Naive thymus-derived CD4-positive, alpha-beta T cell (primary cell): ENCODE data around the gene ADH6. TPM values are rescaled to one million over a fixed set of nuclear protein-coding genes. Genes with fewer than 3 reads are reported as not detected.
"Not testable (repeated sequence)": the region's sequence is repeated elsewhere in the genome, so short reads cannot be mapped to it uniquely, and the experiment has no call there.

Experiments
- ATAC-seq: fragments of 150-1000 bp; cut with Tn5 transposase; 2 replicates; pipeline ENCODE4 v1.10.0; 2021; ENCODE audit warnings: mild to moderate bottlenecking, moderate library complexity
- CTCF ChIA-PET: fragments of 350-600 bp; sonication (Branson Sonifier 250); formaldehyde crosslinking; loops from one replicate; lab custom pipeline; 2021; ENCODE audit warnings: antibody characterized with exemption; lab: Charles Lee
- POLR2A ChIA-PET: fragments of 350-600 bp; sonication (Branson Sonifier 250); formaldehyde crosslinking; loops from one replicate; lab custom pipeline; 2021; ENCODE audit warnings: antibody characterized with exemption, inconsistent platforms; lab: Charles Lee
- DNase-seq, 9 donors: peaks; one replicate each; pipeline versions ENCODE4 v3.0.0 to v3.0.0-alpha.2; 2020 to 2022; ENCODE audit warnings: mixed read lengths in 1 of 9
- H3K27ac ChIP-seq: one replicate; pipeline ENCODE4 v1.7.0; 2013; ENCODE audit warnings: mild to moderate bottlenecking, low read depth, low read length, moderate library complexity
- H3K27me3 ChIP-seq, 2 donors: one replicate each; pipeline ENCODE4 v1.7.0; 2013; ENCODE audit warnings: low read length in 2 of 2, mild to moderate bottlenecking in 2 of 2, moderate library complexity in 2 of 2; ENCODE audit not compliant: control insufficient read depth in 2 of 2, insufficient read depth in 2 of 2
- H3K36me3 ChIP-seq, 3 experiments: 1 replicate in 2 of 3; 2 replicates in 1 of 3; pipeline ENCODE4 v1.7.0; 2013; ENCODE audit warnings: low read length in 3 of 3, mild to moderate bottlenecking in 3 of 3, moderate library complexity in 1 of 3; ENCODE audit not compliant: insufficient read depth in 3 of 3, control insufficient read depth in 2 of 3
- H3K4me1 ChIP-seq, 2 donors: one replicate each; pipeline ENCODE4 v1.7.0; 2013; ENCODE audit warnings: low read length in 2 of 2, mild to moderate bottlenecking in 2 of 2, moderate library complexity in 1 of 2; ENCODE audit not compliant: control insufficient read depth in 2 of 2, insufficient read depth in 2 of 2
- H3K4me3 ChIP-seq: 2 replicates; pipeline ENCODE4 v1.7.0; 2013; ENCODE audit warnings: mild to moderate bottlenecking, low read length
- H3K9me3 ChIP-seq, 3 experiments: 1 replicate in 2 of 3; 2 replicates in 1 of 3; pipeline ENCODE4 v1.7.0; 2013; ENCODE audit warnings: low read length in 3 of 3; ENCODE audit not compliant: control insufficient read depth in 2 of 3
- H3K27ac Mint-ChIP-seq, 9 donors: one replicate each; pipeline ENCODE4 v1.8.0; 2020 to 2022; ENCODE audit warnings: mixed read lengths in 9 of 9, mild to moderate bottlenecking in 8 of 9, moderate library complexity in 5 of 9, inconsistent platforms in 2 of 9
- H3K27me3 Mint-ChIP-seq, 5 donors: one replicate each; pipeline ENCODE4 v1.8.0; 2021 to 2022; ENCODE audit warnings: mixed read lengths in 5 of 5, mild to moderate bottlenecking in 1 of 5
- H3K36me3 Mint-ChIP-seq, 5 donors: one replicate each; pipeline ENCODE4 v1.8.0; 2020 to 2022; ENCODE audit warnings: mixed read lengths in 5 of 5, mild to moderate bottlenecking in 3 of 5, inconsistent platforms in 1 of 5
- H3K4me1 Mint-ChIP-seq, 7 donors: one replicate each; pipeline ENCODE4 v1.8.0; 2020 to 2022; ENCODE audit warnings: mixed read lengths in 7 of 7, mild to moderate bottlenecking in 3 of 7, inconsistent platforms in 1 of 7
- H3K4me3 Mint-ChIP-seq, 10 donors: one replicate each; pipeline ENCODE4 v1.8.0; 2020 to 2022; ENCODE audit warnings: mild to moderate bottlenecking in 10 of 10, mixed read lengths in 10 of 10, moderate library complexity in 6 of 10, inconsistent platforms in 2 of 10
- H3K9me3 Mint-ChIP-seq, 11 donors: one replicate each; pipeline ENCODE4 v1.8.0; 2020 to 2022; ENCODE audit warnings: mixed read lengths in 11 of 11, mild to moderate bottlenecking in 4 of 11, inconsistent platforms in 1 of 11, moderate library complexity in 1 of 11
- intact Hi-C, 2 donors: fragments of 100-400 bp; cut with micrococcal nuclease; formaldehyde crosslinking; loops; one replicate each; pipeline ENCODE4 v1.15.1; 2023
- polyA plus RNA-seq, 2 donors: library from polyadenylated mRNA; unstranded; fragments of 300-500 nt; fragmentation: Illumina TruSeq; gene quantifications; one replicate each; pipeline ENCODE4 v1.2.3, GENCODE V29; 2021
- total RNA-seq, 6 experiments: library from RNA in 5 of 6; stranded (reverse) in 5 of 6; gene quantifications; 1 replicate in 5 of 6; 2 replicates in 1 of 6; pipeline ENCODE4 v1.2.3 and lab custom pipeline; 2021 to 2026

ADH6 gene
- total and polyA plus RNA-seq, 7 experiments from 2014 or later, result not detected

- ATAC-seq, H3K4me3 ChIP-seq, H3K36me3 Mint-ChIP-seq, intact Hi-C loops, CTCF ChIA-PET, DNase-seq, H3K4me1 Mint-ChIP-seq, H3K36me3 ChIP-seq, H3K4me3 Mint-ChIP-seq, POLR2A ChIA-PET, H3K27ac ChIP-seq, H3K27ac Mint-ChIP-seq, H3K9me3 ChIP-seq, H3K4me1 ChIP-seq, H3K27me3 ChIP-seq, H3K27me3 Mint-ChIP-seq: not testable (repeated sequence)
- peaks cover 7 to 49% (median 18%) of the 10 kb centered on the region in 11 donors for H3K9me3 Mint-ChIP-seq
Measured at GRCh38 chr4:99228706-99229105, 9.7 kb upstream of the ADH6 start.

GRCh38 chr4:99227646-99228045, 8.6 kb upstream of the ADH6 start:
- H3K9me3 Mint-ChIP-seq, result peaks cover 8 to 52% (median 20%) of the 10 kb centered on the region in 11 donors
- H3K27me3 ChIP-seq, H3K9me3 ChIP-seq, CTCF ChIA-PET, H3K4me1 ChIP-seq, H3K4me1 Mint-ChIP-seq, H3K27ac ChIP-seq, POLR2A ChIA-PET, DNase-seq, ATAC-seq, intact Hi-C loops, H3K27ac Mint-ChIP-seq, H3K36me3 ChIP-seq, H3K27me3 Mint-ChIP-seq, H3K36me3 Mint-ChIP-seq, H3K4me3 ChIP-seq, H3K4me3 Mint-ChIP-seq: not testable (repeated sequence)

GRCh38 chr4:99221980-99222379, 2.9 kb upstream of the ADH6 start:
- no peak for DNase-seq
- Mint-ChIP-seq H3K36me3 (peaks cover 0 to 4% (median 3%) of the 10 kb centered on the region in 5 donors), H3K4me3 (no peak overlapping the region), H3K9me3 (peaks cover 4 to 22% (median 6%) of the 10 kb centered on the region in 11 donors), H3K27ac (no peak overlapping the region), H3K27me3 (no peaks in the 10 kb centered on the region), H3K4me1 (no peaks in the 10 kb centered on the region)
- Histone ChIP-seq H3K4me1 (no peaks in the 10 kb centered on the region), H3K9me3 (no peaks in the 10 kb centered on the region), H3K36me3 (no peaks in the 10 kb centered on the region), H3K27me3 (no peaks in the 10 kb centered on the region), H3K27ac (no peak overlapping the region), H3K4me3 (no peak overlapping the region)
- no peak for ATAC-seq
- ChIA-PET CTCF (no interaction called here), POLR2A (no interaction called here)
- intact Hi-C loops, result no loop called here

- DNase-seq (no peak), ATAC-seq (no peak)
- H3K27ac Mint-ChIP-seq, result no peak overlapping the region
- H3K4me1 ChIP-seq, result no peaks in the 10 kb centered on the region
- H3K36me3 Mint-ChIP-seq, result peaks cover 0 to 4% (median 0%) of the 10 kb centered on the region in 5 donors
- no peaks in the 10 kb centered on the region for H3K4me1 Mint-ChIP-seq
- no peak overlapping the region for H3K27ac ChIP-seq
- H3K4me3 Mint-ChIP-seq, result no peak overlapping the region
- ChIA-PET CTCF (interaction anchor here (0.6 kb wide), 1 partner anchor 305 kb away, joined by 3 read pairs; no protein-coding TSS in a partner anchor), POLR2A (no interaction called here)
- H3K27me3 Mint-ChIP-seq, result no peaks in the 10 kb centered on the region
- H3K27me3 ChIP-seq, result no peaks in the 10 kb centered on the region
- no peaks in the 10 kb centered on the region for H3K9me3 ChIP-seq
- intact Hi-C loops, result no loop called here
- no peak overlapping the region for H3K4me3 ChIP-seq
- no peaks in the 10 kb centered on the region for H3K36me3 ChIP-seq
- H3K9me3 Mint-ChIP-seq, result peaks cover 0 to 19% (median 5%) of the 10 kb centered on the region in 11 donors
Measured at GRCh38 chr4:99219479-99219878, 433 bp upstream of the ADH6 start.

- no peak overlapping the region for H3K4me3 Mint-ChIP-seq
- Histone ChIP-seq H3K4me3 (no peak overlapping the region), H3K4me1 (no peaks in the 10 kb centered on the region), H3K36me3 (no peaks in the 10 kb centered on the region), H3K9me3 (no peaks in the 10 kb centered on the region), H3K27me3 (no peaks in the 10 kb centered on the region), H3K27ac (no peak overlapping the region)
- ChIA-PET POLR2A (no interaction called here), CTCF (no interaction called here)
- H3K9me3 Mint-ChIP-seq, result peaks cover 0 to 16% (median 3%) of the 10 kb centered on the region in 11 donors
- H3K4me1 Mint-ChIP-seq, result no peaks in the 10 kb centered on the region
- H3K27ac Mint-ChIP-seq, result no peak overlapping the region
- ATAC-seq, result no peak
- H3K36me3 Mint-ChIP-seq, result peaks cover 0 to 4% (median 0%) of the 10 kb centered on the region in 5 donors
- H3K27me3 Mint-ChIP-seq, result no peaks in the 10 kb centered on the region
- no peak for DNase-seq
- intact Hi-C loops, result no loop called here
Measured at GRCh38 chr4:99215521-99215920, 3.5 kb downstream of the ADH6 start.

GRCh38 chr4:99210789-99211188, 8.3 kb downstream of the ADH6 start:
- H3K9me3 Mint-ChIP-seq, result no peaks in the 10 kb centered on the region
- no peaks in the 10 kb centered on the region for H3K36me3 ChIP-seq
- DNase-seq (no peak), ATAC-seq (no peak)
- H3K9me3 ChIP-seq, result no peaks in the 10 kb centered on the region
- H3K27me3 ChIP-seq, result no peaks in the 10 kb centered on the region
- POLR2A ChIA-PET, result no interaction called here
- no peak overlapping the region for H3K27ac Mint-ChIP-seq
- no peak overlapping the region for H3K4me3 Mint-ChIP-seq
- H3K4me1 Mint-ChIP-seq, result no peaks in the 10 kb centered on the region
- H3K4me1 ChIP-seq, result no peaks in the 10 kb centered on the region
- H3K36me3 Mint-ChIP-seq, result no peaks in the 10 kb centered on the region
- no peak overlapping the region for H3K27ac ChIP-seq
- intact Hi-C loops, result no loop called here
- CTCF ChIA-PET, result no interaction called here
- H3K27me3 Mint-ChIP-seq, result peaks cover 0 to 2% (median 0%) of the 10 kb centered on the region in 5 donors
- no peak overlapping the region for H3K4me3 ChIP-seq

- no peaks in the 10 kb centered on the region for H3K9me3 Mint-ChIP-seq
- H3K27me3 Mint-ChIP-seq, result peaks cover 0 to 2% (median 0%) of the 10 kb centered on the region in 5 donors
- intact Hi-C loops, result no loop called here
- H3K36me3 Mint-ChIP-seq, result peaks cover 0 to 7% (median 0%) of the 10 kb centered on the region in 5 donors
- Histone ChIP-seq H3K36me3 (no peaks in the 10 kb centered on the region), H3K27me3 (no peaks in the 10 kb centered on the region), H3K9me3 (no peaks in the 10 kb centered on the region), H3K4me3 (no peak overlapping the region), H3K4me1 (no peaks in the 10 kb centered on the region), H3K27ac (no peak overlapping the region)
- no peak overlapping the region for H3K4me3 Mint-ChIP-seq
- H3K27ac Mint-ChIP-seq, result no peak overlapping the region
- ATAC-seq (no peak), DNase-seq (no peak)
- ChIA-PET CTCF (no interaction called here), POLR2A (no interaction called here)
- H3K4me1 Mint-ChIP-seq, result no peaks in the 10 kb centered on the region
Measured at GRCh38 chr4:99209671-99210070, 9.4 kb downstream of the ADH6 start.
